Fibroblast of peridontal ligament (primary cell): ENCODE results near the gene OLFM1.
"Not testable (repeated sequence)": the region's sequence is repeated elsewhere in the genome, so short reads cannot be mapped to it uniquely, and the experiment has no call there.

Experiments
- DNase-seq: peaks from one replicate; pipeline ENCODE4 v3.0.0-alpha.2; 2010; ENCODE audit errors: extremely low read depth

Gene OLFM1

GRCh38 chr9:135107581-135108235 is 20.2 kb downstream of the OLFM1 start:
- DNase-seq: no peak

- no peak for DNase-seq
These were observed 21.5 kb downstream of the OLFM1 start for GRCh38 chr9:135108831-135109510.

- no peak for DNase-seq
These were observed 22.2 kb downstream of the OLFM1 start for GRCh38 chr9:135109650-135110049.

GRCh38 chr9:135110416-135110815 is 22.9 kb downstream of the OLFM1 start:
- no peak for DNase-seq

GRCh38 chr9:135111600-135111999 is 24.1 kb downstream of the OLFM1 start:
- DNase-seq: not testable (repeated sequence)

- no peak for DNase-seq
These were observed 28.9 kb downstream of the OLFM1 start for GRCh38 chr9:135116371-135116770.

- DNase-seq: no peak
These were observed 29.4 kb downstream of the OLFM1 start for GRCh38 chr9:135116881-135117280.

GRCh38 chr9:135117281-135117680 is 29.8 kb downstream of the OLFM1 start:
- no peak for DNase-seq

- DNase-seq: no peak
These were observed 32.1 kb downstream of the OLFM1 start for GRCh38 chr9:135119496-135120064.

- no peak for DNase-seq
These were observed 32.8 kb downstream of the OLFM1 start for GRCh38 chr9:135120249-135120648.

GRCh38 chr9:135122316-135122715 is 34.8 kb downstream of the OLFM1 start:
- no peak for DNase-seq

- DNase-seq: no peak
These were observed 35.8 kb downstream of the OLFM1 start for GRCh38 chr9:135123126-135123772.

- no peak for DNase-seq
These were observed 36.3 kb downstream of the OLFM1 start for GRCh38 chr9:135123773-135124134.

GRCh38 chr9:135126451-135127187 is 39.2 kb downstream of the OLFM1 start:
- DNase-seq: no peak

- DNase-seq: no peak
These were observed 40.5 kb downstream of the OLFM1 start for GRCh38 chr9:135127718-135128670.

- DNase-seq: no peak
These were observed 41.7 kb downstream of the OLFM1 start for GRCh38 chr9:135129137-135129695.

GRCh38 chr9:135130207-135130976 is 42.9 kb downstream of the OLFM1 start:
- no peak for DNase-seq

- no peak for DNase-seq
These were observed 44.0 kb downstream of the OLFM1 start for GRCh38 chr9:135131488-135131887.

- no peak for DNase-seq
These were observed 44.5 kb downstream of the OLFM1 start for GRCh38 chr9:135132008-135132407.
